Measurements from ENCODE around the gene UPF2.

DNA sequence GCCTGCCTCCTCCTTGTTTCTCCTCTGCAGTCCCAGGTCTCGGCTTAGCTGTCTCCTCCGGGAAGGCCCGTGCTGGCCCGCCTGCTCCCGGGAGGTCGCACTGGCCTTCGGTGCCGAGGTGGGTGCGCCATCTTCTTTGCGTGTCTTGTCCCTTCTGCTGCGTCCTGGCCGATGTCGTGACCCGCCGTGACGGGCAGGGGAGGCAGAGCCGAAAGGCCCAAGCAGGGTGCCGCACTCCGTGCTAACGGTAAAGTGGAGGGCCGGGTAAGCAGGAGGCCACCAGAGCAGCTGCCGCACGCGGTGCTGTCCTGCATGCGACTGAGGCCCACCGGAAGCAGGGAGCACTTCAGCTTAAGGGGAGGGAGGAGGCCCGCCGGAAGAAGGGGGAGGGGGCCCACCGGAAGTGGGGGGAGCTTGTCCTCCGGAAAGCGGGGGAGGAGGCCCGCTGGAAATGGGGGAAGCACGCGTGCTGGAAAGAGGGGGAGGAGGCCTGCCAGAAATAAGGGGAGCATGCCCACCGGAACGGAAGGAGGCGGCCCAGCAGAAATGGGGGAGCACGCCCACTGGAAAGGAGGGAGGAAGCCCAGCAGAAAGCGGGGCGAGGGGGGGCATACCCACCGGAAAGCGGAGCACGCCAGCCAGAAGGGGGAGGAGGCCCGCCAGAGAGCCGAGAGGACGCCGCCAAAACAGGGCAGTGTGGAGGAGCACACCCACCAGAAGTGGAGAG lies 148.1 kb downstream of the UPF2 start:
- TF ChIP-seq POLR2A (IDR thresholded peaks at IDR 0.05), result no peak
- TF ChIP-seq CTCF (IDR thresholded peaks at IDR 0.05), result no peak
- no peak for TF ChIP-seq POLR2AphosphoS5 (IDR thresholded peaks at IDR 0.05; ENCODE audit: insufficient read depth in 1 of 2, low read depth in 1 of 2)
